Cardiac septum (tissue), 1 donor: Measurements from ENCODE around the gene HYI. TPM values are rescaled to one million over a fixed set of nuclear protein-coding genes. Genes with fewer than 3 reads are reported as not detected.

Experiments used
- DNase-seq: peaks from one replicate; pipeline ENCODE4 v3.0.0-alpha.2; 2020; ENCODE audit warnings: low spot score
- intact Hi-C: fragments of 100-400 bp; cut with DNase I; formaldehyde crosslinking; loops from one replicate; pipeline ENCODE4 v1.14.0; 2022
- total RNA-seq: library from RNA; stranded (reverse); fragmentation: NEBNext Ultra II Directional; extraction: Animal tissue kit (Norgen Biotek cat#: 25700); gene quantifications from one replicate; pipeline ENCODE4 v1.2.1, GENCODE V29; 2021
- donor health status: DM: no; HTN: no; CAD: no.

Gene HYI
- total RNA-seq, 1 donor from 2014 or later: 26.3 TPM

- DNase-seq: peak; percentile 70
- intact Hi-C loops: no loop called here
These were observed 6.6 kb downstream of the HYI start for GRCh38 chr1:43446881-43447835.

GRCh38 chr1:43446388-43446740 lies 7.4 kb downstream of the HYI start:
- DNase-seq: peak; percentile 38
- intact Hi-C loops: no loop called here

- DNase-seq: peak; percentile 41
- intact Hi-C loops: no loop called here
These were observed 7.9 kb downstream of the HYI start for GRCh38 chr1:43445606-43446387.

GRCh38 chr1:43444836-43445235 lies 8.9 kb downstream of the HYI start:
- DNase-seq: peak; percentile 47
- intact Hi-C loops: no loop called here

- DNase-seq: peak; percentile 50
- intact Hi-C loops: no loop called here
These were observed 9.4 kb downstream of the HYI start for GRCh38 chr1:43444151-43444828.

- intact Hi-C loops: no loop called here
- peak; percentile 26 for DNase-seq
These were observed 10.4 kb downstream of the HYI start for GRCh38 chr1:43443197-43443946.

GRCh38 chr1:43442756-43443155 lies 11.0 kb downstream of the HYI start:
- DNase-seq: peak; percentile 61
- intact Hi-C loops: no loop called here

GRCh38 chr1:43441894-43442637 lies 11.7 kb downstream of the HYI start:
- intact Hi-C loops: no loop called here
- peak; percentile 49 for DNase-seq

GRCh38 chr1:43441166-43441893 lies 12.4 kb downstream of the HYI start:
- intact Hi-C loops: no loop called here
- peak; percentile 67 for DNase-seq

- intact Hi-C loops: no loop called here
- peak; percentile 61 for DNase-seq
These were observed 13.4 kb downstream of the HYI start for GRCh38 chr1:43440358-43440757.

GRCh38 chr1:43439781-43440180 lies 13.9 kb downstream of the HYI start:
- DNase-seq: peak; percentile 49
- intact Hi-C loops: no loop called here

- intact Hi-C loops: no loop called here
- peak; percentile 56 for DNase-seq
These were observed 14.7 kb downstream of the HYI start for GRCh38 chr1:43438953-43439581.

- DNase-seq: peak; percentile 60
- intact Hi-C loops: no loop called here
These were observed 15.2 kb downstream of the HYI start for GRCh38 chr1:43438576-43438952.

- DNase-seq: peak; percentile 38
These were observed 15.7 kb downstream of the HYI start for GRCh38 chr1:43438006-43438405.

GRCh38 chr1:43437031-43437973 lies 16.4 kb downstream of the HYI start:
- intact Hi-C loops: no loop called here
- peak; percentile 67 for DNase-seq

More at GRCh38 chr1:43438006-43438405, 15.7 kb downstream of the HYI start:
- intact Hi-C loops: no loop called here

- peak; percentile 6 for DNase-seq
- intact Hi-C loops: no loop called here
These were observed 17.4 kb downstream of the HYI start for GRCh38 chr1:43436371-43436770.
